SJCRH30 (cell line): Measurements from ENCODE around the gene THEMIS. TPM values are rescaled to one million over a fixed set of nuclear protein-coding genes. Genes with fewer than 3 reads are reported as not detected.
"Not testable (repeated sequence)": the region's sequence is repeated elsewhere in the genome, so short reads cannot be mapped to it uniquely, and the experiment has no call there.

Experiments used
- DNase-seq, 2 experiments: peaks; one replicate each; pipeline ENCODE4 v3.0.0-alpha.2; 2015 to 2020
- H3K27ac ChIP-seq: fragments of 250-450 bp; sonication (Bioruptor Pico); 2 replicates; pipeline ENCODE4 v1.5.1; 2020; ENCODE audit warnings: mild to moderate bottlenecking, moderate library complexity
- H3K27me3 ChIP-seq: fragments of 250-450 bp; sonication (Bioruptor Pico); 2 replicates; pipeline ENCODE4 v1.5.1; 2020; ENCODE audit warnings: mild to moderate bottlenecking, moderate library complexity
- H3K36me3 ChIP-seq: fragments of 250-450 bp; sonication (Bioruptor Pico); 2 replicates; pipeline ENCODE4 v1.5.1; 2020; ENCODE audit warnings: mild to moderate bottlenecking, moderate library complexity
- H3K4me1 ChIP-seq: fragments of 250-450 bp; sonication (Bioruptor Pico); 2 replicates; pipeline ENCODE4 v1.5.1; 2020; ENCODE audit warnings: mild to moderate bottlenecking, moderate library complexity
- H3K4me3 ChIP-seq: fragments of 250-450 bp; sonication (Bioruptor Pico); 2 replicates; pipeline ENCODE4 v1.5.1; 2020; ENCODE audit warnings: mild to moderate bottlenecking, moderate library complexity
- H3K9me3 ChIP-seq: fragments of 250-450 bp; sonication (Bioruptor Pico); replicated peaks from 2 replicates; pipeline ENCODE4 v1.5.1; 2020; ENCODE audit warnings: mild to moderate bottlenecking, moderate library complexity
- total RNA-seq: library from RNA; depleted of rRNA; stranded (reverse); fragments of >200 nt; shearing (Covaris generic); gene quantifications from 2 replicates; pipeline ENCODE4 v1.2.3, GENCODE V29; 2014; rRNA removed

THEMIS gene
- 0.02 TPM in 1 of 2 replicates, not detected in the other for total RNA-seq

GRCh38 chr6:127900935-127901334 lies at the start of gene THEMIS:
TSS of gene THEMIS (minus strand) at chr6:127901058. CDS start at chr6:127900932, 126 bp downstream.
- Histone ChIP-seq H3K4me1 (no peaks in the 10 kb centered on the region), H3K36me3 (no peaks in the 10 kb centered on the region), H3K27ac (no peak within 1 kb of the TSS), H3K9me3 (no peaks in the 10 kb centered on the region), H3K27me3 (no peaks in the 10 kb centered on the region), H3K4me3 (no peak within 1 kb of the TSS)
- DNase-seq, result no peak

DNA sequence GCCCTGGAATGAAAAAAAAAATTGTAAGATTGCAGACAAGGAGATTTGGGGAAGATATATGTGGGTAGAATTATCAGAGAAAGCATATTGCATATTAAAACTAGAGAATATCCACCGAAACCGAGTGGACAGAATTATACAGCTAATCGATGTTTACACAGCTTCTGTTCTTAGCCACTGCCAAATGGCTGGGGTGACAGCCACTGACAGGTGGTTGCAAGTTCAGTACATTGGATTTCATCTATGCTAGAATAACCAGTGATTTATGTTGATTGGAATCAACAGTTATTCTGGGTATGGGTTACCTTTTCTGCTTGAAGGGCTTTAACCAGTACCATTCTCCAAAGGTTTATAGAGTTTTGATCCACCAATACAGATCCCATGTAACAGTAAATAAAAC lies 48.4 kb upstream of the THEMIS start:
- H3K4me3 ChIP-seq, result 0 out of 2 replicates have a peak overlapping the region, but pooled peaks have one; percentile 8
- H3K27ac ChIP-seq, result 0 out of 2 replicates have a peak overlapping the region, but pooled peaks have one; percentile 0
- no peaks in the 10 kb centered on the region for H3K36me3 ChIP-seq
- DNase-seq, result peak; percentile 58 to 73
- H3K4me1 ChIP-seq, result peaks cover 10% of the 10 kb centered on the region
- H3K9me3 ChIP-seq, result no peaks in the 10 kb centered on the region
- H3K27me3 ChIP-seq, result no peaks in the 10 kb centered on the region

GRCh38 chr6:127946388-127946787 lies 45.5 kb upstream of the THEMIS start:
- H3K27ac ChIP-seq, result no peak overlapping the region
- DNase-seq, result no peak

DNA sequence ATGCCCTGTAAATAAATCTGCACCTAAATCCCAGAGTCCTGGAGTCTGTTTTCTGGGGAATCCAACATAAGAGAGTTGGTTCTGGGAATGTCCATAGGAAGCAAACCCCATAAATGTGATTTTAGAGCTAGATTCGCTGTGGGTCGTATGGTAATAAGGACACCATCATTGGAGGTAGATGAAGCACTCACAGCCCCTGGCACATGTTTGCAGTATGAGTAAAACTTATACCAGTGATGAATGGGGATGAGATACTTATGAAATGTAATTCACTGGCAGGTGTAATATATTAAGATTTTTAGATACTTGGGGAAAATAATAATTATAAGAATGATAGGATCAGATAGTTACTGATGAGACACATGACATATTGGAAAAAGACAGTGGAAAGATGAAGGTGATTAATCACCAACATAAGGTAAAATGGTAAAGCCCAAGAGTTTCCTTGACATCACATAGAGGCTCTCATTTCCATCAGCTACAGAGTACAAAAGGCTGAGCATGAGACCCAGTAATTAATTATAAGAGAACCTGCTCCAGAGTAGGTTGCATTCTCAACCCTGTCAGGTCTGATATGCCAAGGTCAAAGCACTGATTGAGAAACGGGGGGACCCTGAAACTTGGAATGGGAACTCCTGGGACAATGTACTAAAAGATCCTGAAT lies 44.7 kb upstream of the THEMIS start:
- no peak overlapping the region for H3K4me3 ChIP-seq
- H3K4me1 ChIP-seq, result peaks cover 10% of the 10 kb centered on the region
- H3K36me3 ChIP-seq, result no peaks in the 10 kb centered on the region
- H3K27ac ChIP-seq, result no peak overlapping the region
- H3K27me3 ChIP-seq, result no peaks in the 10 kb centered on the region
- no peaks in the 10 kb centered on the region for H3K9me3 ChIP-seq
- no peak for DNase-seq

More at GRCh38 chr6:127946388-127946787, 45.5 kb upstream of the THEMIS start:
- Histone ChIP-seq H3K4me1 (peaks cover 10% of the 10 kb centered on the region), H3K9me3 (no peaks in the 10 kb centered on the region), H3K27me3 (no peaks in the 10 kb centered on the region), H3K36me3 (no peaks in the 10 kb centered on the region), H3K4me3 (no peak overlapping the region)

- Histone ChIP-seq H3K4me1 (peaks cover 10% of the 10 kb centered on the region), H3K27me3 (no peaks in the 10 kb centered on the region), H3K4me3 (no peak overlapping the region), H3K36me3 (no peaks in the 10 kb centered on the region), H3K27ac (no peak overlapping the region), H3K9me3 (no peaks in the 10 kb centered on the region)
- DNase-seq, result no peak
Measured at GRCh38 chr6:127941228-127941627, 40.4 kb upstream of the THEMIS start.

DNA sequence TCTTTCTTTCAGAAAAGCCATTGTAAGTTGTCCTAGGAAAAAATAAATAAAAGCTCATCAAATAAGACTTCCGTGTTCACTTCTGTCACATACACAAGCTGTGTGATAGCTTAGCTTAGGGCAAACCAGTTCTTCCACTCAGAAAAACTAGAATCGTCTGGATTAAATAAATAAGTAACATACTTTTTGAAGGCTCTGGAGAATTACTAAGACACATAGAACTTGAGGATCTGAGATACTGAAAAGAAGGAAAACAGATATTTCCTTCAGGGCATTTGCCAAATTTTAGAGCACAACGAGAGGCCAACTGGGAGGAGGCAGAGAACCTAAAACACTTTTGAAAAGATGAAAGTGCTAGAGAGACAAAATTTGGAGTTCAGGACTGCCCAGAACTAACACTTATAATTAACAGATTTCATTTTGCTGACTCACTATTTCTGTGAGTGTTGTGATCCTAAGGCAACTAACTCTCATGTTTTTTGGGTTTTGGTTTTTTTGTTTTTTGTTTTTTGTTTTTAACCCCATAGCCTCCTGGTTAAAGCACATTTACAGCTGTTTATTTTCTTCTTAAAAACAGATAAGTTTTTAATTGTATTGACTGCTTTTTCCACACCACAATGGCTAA lies 38.7 kb upstream of the THEMIS start:
- Histone ChIP-seq H3K4me3 (no peak overlapping the region), H3K4me1 (peaks cover 10% of the 10 kb centered on the region), H3K27ac (no peak overlapping the region), H3K36me3 (no peaks in the 10 kb centered on the region), H3K27me3 (no peaks in the 10 kb centered on the region), H3K9me3 (no peaks in the 10 kb centered on the region)
- no peak for DNase-seq

DNA sequence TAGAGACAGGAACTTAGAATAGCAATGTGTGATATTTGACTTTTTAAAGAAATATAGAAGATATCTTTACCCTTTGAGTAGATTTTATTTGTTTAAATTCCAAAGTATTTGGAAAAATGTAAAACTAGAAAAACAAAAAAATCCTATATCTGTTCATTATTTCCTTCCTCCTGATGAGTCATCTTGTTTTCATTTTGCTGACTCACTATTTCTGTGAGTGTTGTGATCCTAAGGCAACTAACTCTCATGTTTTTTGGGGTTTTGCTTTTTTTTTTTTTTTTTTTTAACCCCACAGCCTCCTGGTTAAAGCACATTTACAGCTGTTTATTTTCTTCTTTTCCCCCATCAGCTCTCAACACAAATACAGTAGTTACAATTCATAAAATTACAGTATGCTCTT lies 37.8 kb upstream of the THEMIS start:
- Histone ChIP-seq H3K4me3 (no peak overlapping the region), H3K27ac (no peak overlapping the region), H3K4me1 (peaks cover 10% of the 10 kb centered on the region), H3K36me3 (no peaks in the 10 kb centered on the region), H3K27me3 (no peaks in the 10 kb centered on the region), H3K9me3 (no peaks in the 10 kb centered on the region)
- DNase-seq, result peak in 1 of 2 experiments; percentile 12

DNA sequence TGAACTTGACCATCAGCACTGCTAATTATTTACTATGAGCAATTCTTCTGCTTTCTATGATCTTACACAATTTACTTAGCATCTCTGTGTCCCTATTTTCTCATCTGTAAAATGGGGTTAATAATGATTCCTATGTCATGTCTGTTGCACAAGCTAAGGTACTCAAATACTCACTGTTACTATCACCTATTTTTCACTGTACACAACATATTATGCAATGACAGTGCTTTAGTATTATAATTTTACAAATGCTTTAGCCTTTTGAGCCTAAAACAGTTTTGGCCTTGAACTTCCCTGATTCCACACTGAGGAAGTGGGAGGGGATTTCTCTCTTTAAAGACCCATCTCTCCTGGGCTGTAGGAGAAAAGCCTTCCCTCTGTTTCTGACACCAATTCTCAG lies 36.9 kb upstream of the THEMIS start:
- no peaks in the 10 kb centered on the region for H3K27me3 ChIP-seq
- no peak overlapping the region for H3K4me3 ChIP-seq
- DNase-seq, result no peak
- H3K4me1 ChIP-seq, result peaks cover 10% of the 10 kb centered on the region
- H3K36me3 ChIP-seq, result no peaks in the 10 kb centered on the region
- no peak overlapping the region for H3K27ac ChIP-seq
- no peaks in the 10 kb centered on the region for H3K9me3 ChIP-seq

- no peak for DNase-seq
- H3K9me3 ChIP-seq, result no peaks in the 10 kb centered on the region
- no peaks in the 10 kb centered on the region for H3K27me3 ChIP-seq
- H3K4me1 ChIP-seq, result peaks cover 10% of the 10 kb centered on the region
- no peak overlapping the region for H3K27ac ChIP-seq
- no peaks in the 10 kb centered on the region for H3K36me3 ChIP-seq
- no peak overlapping the region for H3K4me3 ChIP-seq
Measured at GRCh38 chr6:127937102-127937501, 36.2 kb upstream of the THEMIS start.

DNA sequence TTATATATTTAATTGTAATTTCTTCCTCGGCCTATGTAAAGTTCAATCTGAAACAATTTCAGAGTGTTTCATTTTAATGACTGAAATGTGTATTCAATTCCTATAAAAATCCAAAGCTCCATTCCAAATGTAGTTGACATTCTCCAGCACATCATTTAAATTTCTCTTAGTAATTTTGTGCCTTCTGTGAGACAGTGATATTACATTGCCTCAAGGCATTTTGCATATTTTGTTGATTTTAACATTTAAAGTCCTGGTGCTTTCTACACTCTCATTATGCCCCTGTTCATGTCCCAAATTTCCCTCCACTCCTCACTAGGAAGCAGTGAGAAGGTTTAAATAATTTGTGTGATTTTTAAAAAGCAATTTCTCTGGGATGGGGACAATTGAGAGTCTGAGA lies 34.1 kb upstream of the THEMIS start:
- H3K27me3 ChIP-seq, result no peaks in the 10 kb centered on the region
- H3K4me1 ChIP-seq, result peaks cover 10% of the 10 kb centered on the region
- H3K9me3 ChIP-seq, result no peaks in the 10 kb centered on the region; the same call in 1 of the 2 replicates
- no peak overlapping the region for H3K27ac ChIP-seq
- no peaks in the 10 kb centered on the region for H3K36me3 ChIP-seq
- no peak for DNase-seq
- no peak overlapping the region for H3K4me3 ChIP-seq

- Histone ChIP-seq H3K4me3 (no peak overlapping the region), H3K27me3 (no peaks in the 10 kb centered on the region)
- no peak for DNase-seq
Measured at GRCh38 chr6:127933852-127934840, 33.3 kb upstream of the THEMIS start.

GRCh38 chr6:127933137-127933536 lies 32.3 kb upstream of the THEMIS start:
- no peaks in the 10 kb centered on the region for H3K36me3 ChIP-seq
- H3K4me3 ChIP-seq, result no peak overlapping the region
- H3K27me3 ChIP-seq, result no peaks in the 10 kb centered on the region
- no peaks in the 10 kb centered on the region; the same call in 1 of the 2 replicates for H3K9me3 ChIP-seq
- no peaks in the 10 kb centered on the region for H3K4me1 ChIP-seq
- no peak for DNase-seq
- H3K27ac ChIP-seq, result no peak overlapping the region

More at GRCh38 chr6:127933852-127934840, 33.3 kb upstream of the THEMIS start:
- peaks cover 5% of the 10 kb centered on the region for H3K4me1 ChIP-seq
- H3K27ac ChIP-seq, result no peak overlapping the region
- no peaks in the 10 kb centered on the region for H3K36me3 ChIP-seq
- H3K9me3 ChIP-seq, result no peaks in the 10 kb centered on the region; the same call in 1 of the 2 replicates

DNA sequence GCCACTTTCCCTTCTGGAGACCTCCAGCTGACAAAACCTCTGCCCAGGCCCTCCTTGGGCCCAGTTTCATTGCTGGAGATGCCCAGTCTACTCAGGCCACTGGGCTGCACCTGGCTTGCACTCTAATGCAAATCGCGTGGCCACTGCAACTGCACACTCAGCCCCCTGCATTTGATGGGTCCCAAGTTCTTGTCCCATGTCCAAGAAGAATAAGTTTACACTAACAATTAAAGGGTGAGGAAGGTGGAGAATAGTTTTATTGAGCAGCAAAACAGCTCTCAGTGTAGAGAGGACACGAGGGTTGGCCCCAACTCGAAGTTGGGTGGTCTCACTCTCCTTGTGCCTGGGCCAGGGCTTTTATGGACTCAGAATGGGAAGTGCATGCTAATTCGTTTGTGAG lies 31.9 kb upstream of the THEMIS start:
- no peaks in the 10 kb centered on the region for H3K27me3 ChIP-seq
- no peak for DNase-seq
- H3K4me3 ChIP-seq, result no peak overlapping the region
- H3K4me1 ChIP-seq, result no peaks in the 10 kb centered on the region
- no peaks in the 10 kb centered on the region for H3K36me3 ChIP-seq
- H3K9me3 ChIP-seq, result no peaks in the 10 kb centered on the region; the same call in 1 of the 2 replicates
- H3K27ac ChIP-seq, result no peak overlapping the region

DNA sequence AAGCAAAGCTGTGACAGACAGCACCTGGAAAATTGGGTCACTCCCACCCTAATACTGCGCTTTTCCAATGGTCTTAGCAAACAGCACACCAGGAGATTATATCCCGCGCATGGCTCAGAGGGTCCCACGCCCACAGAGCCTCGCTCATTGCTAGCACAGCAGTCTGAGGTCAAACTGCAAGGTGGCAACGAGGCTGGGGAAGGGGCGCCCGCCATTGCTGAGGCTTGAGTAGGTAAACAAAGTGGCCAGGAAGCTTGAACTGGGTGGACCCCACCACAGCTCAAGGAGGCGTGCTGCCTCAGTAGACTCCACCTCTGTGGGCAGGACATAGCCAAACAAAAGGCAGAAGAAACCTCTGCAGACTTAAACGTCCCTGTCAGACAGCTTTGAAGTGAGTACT lies 25.6 kb upstream of the THEMIS start:
- H3K27me3 ChIP-seq, DNase-seq, H3K4me3 ChIP-seq, H3K27ac ChIP-seq, H3K9me3 ChIP-seq, H3K36me3 ChIP-seq: not testable (repeated sequence)
- H3K4me1 ChIP-seq, result peaks cover 22% of the 10 kb centered on the region
